Measurements from ENCODE around the gene ZFHX3.

GRCh38 chr16:73065632-73066330 is 17.9 kb upstream of the ZFHX3 start:
- TF ChIP-seq, protein P1, sequence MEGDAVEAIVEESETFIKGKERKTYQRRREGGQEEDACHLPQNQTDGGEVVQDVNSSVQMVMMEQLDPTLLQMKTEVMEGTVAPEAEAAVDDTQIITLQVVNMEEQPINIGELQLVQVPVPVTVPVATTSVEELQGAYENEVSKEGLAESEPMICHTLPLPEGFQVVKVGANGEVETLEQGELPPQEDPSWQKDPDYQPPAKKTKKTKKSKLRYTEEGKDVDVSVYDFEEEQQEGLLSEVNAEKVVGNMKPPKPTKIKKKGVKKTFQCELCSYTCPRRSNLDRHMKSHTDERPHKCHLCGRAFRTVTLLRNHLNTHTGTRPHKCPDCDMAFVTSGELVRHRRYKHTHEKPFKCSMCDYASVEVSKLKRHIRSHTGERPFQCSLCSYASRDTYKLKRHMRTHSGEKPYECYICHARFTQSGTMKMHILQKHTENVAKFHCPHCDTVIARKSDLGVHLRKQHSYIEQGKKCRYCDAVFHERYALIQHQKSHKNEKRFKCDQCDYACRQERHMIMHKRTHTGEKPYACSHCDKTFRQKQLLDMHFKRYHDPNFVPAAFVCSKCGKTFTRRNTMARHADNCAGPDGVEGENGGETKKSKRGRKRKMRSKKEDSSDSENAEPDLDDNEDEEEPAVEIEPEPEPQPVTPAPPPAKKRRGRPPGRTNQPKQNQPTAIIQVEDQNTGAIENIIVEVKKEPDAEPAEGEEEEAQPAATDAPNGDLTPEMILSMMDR (IDR thresholded peaks at IDR 0.05) = no peak
- peak in 1 of 2 donors; percentile 29 for TF ChIP-seq POLR2A (IDR thresholded peaks at IDR 0.05)
- TF ChIP-seq EP300 (IDR thresholded peaks at IDR 0.05) = peak in 1 of 2 donors; percentile 58

Measured in tibial nerve (tissue), 4 donors.